Eye (tissue), 1 donor: ENCODE data around the gene ADARB1.

Source experiments
- DNase-seq: peaks from one replicate; pipeline ENCODE4 v3.0.0-alpha.2; 2015

The ADARB1 gene

DNA sequence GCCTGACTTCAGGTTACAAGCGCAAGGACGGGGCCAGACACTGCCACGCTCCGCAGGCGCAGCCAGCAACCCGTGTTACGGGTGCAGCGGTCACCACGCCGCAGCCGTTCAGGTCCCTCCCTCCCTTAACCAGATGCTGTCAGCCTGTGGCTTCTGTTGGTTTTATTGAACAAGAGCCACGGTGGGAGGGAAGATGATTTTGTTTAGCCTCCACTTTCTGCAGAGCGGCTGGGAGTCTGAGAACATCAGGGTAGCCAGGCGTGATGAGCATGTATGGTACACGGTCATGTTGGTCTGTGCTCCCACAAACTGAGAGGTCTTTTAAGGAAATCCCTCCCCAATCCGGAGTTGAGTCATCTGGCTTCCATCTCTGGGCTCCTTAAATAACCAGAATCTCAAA lies 18.5 kb upstream of the ADARB1 start:
- DNase-seq, result peak; percentile 86

DNA sequence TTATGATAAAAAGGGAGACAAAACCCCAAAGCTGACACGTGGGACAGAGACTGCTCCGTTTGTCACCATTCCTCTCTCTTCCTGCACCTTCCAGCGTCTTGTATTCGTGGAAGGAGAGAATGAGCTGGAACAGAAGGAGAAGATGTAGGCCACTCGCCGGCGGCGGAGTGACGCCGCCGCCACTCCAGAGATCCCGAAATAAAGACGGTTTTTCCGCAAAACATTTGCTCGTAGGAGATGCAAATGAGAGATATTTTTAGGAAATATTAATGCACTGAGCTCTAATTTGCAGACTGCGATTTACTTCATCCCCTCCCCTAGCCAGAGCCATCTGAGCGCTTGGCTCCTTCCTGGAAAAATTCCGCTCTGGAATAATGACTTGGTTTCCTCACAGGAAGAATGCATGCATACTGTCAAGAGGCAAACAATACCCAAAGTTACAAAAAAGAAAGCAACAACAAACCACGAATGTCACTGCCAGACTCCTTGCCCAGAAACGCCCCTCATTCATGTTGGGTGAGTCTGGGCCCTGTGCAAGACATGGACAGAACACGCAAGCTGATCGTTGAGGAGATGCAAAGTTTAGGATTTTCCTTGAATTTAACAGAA lies 18.0 kb upstream of the ADARB1 start:
- no peak for DNase-seq

GRCh38 chr21:45056917-45057560 lies 17.3 kb upstream of the ADARB1 start:
- DNase-seq, result no peak

DNA sequence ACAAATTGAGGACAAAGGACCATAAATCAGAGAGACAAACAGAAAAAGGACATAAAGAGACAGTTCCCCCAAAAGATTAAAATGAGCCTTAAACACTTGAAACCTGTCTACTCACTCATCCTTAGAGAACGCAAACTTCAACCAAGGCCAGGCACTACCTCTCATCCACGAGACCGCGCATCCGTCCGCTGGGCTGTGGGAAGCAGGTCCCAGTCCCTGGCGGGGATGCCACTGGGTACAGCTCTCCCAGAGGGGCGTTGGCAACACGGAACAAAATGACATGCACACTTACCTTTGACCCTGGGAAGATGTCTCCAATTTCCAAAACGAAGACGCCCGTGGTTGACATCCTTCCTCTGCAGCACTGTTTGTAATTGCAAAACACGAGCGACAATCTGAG lies 16.5 kb upstream of the ADARB1 start:
- no peak for DNase-seq

- DNase-seq, result no peak
Observed at GRCh38 chr21:45059121-45059520, 15.3 kb upstream of the ADARB1 start.

DNA sequence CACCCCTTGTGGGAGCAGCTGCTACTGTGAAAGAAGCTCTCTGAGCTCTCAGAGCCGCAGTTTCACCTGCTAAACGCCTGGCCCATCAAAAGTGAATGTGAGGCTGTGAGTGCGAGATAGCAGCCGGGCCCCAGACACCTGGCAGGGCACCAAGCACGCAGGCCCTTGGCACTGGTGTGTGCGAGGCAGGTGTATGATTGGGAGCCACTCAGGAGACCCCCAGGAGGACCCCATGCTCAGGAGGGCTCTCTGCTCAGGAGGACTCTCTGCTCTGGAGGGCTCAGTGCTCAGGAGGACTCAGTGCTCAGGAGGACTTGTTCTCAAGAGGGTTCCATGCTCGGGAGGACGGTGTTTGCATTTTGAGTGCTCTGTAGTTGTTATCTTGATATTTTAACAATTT lies 14.3 kb upstream of the ADARB1 start:
- no peak for DNase-seq

DNA sequence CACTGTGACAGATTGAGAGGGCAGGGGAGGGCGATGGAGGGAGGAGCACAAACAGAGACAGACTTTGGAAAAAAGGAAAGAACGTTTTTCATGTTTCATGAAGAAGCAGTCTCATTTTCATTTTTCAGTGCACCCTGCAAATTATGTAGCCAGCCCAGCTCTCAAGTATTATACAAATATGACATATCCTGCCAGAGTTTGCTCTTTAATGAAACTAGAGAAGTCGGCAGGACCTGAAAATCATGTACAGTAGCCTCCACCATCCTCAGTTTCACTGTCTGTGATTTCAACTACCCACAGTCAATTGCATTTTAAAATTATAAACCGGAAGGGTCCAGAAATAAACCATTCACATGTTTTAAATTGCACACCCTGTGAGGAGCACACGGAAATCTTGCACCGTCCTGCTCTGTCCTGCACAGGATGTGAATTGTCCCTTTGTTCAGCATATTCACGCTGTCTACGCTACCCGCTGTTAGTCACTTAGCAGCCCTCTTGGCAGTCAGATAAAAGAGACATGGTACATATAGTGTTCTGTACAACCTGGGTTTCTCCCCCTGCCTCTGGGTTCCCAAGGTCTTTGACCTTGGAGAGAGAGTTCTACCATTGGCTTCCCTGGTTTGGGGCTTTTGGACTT lies 13.6 kb upstream of the ADARB1 start:
- no peak for DNase-seq

DNA sequence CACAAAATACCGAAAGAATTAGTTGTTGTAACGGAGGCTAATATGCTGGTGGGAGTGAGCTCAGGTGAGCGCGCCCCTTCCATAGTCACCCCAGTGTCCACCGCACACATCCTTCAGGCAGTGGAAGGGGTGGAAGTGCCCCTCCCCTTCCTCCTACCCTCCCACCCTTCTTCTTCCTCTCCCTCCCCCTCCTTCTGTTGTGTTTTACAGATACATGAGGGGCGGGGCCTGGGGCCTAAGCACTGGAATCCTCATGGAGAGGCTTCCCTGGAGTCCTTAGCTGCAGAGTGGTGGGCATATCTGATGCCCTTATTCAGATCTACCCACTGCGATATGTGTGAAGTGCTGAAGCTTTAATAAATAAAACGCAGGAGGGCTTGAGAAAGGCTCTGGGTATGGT lies 10.3 kb upstream of the ADARB1 start:
- DNase-seq, result no peak

DNA sequence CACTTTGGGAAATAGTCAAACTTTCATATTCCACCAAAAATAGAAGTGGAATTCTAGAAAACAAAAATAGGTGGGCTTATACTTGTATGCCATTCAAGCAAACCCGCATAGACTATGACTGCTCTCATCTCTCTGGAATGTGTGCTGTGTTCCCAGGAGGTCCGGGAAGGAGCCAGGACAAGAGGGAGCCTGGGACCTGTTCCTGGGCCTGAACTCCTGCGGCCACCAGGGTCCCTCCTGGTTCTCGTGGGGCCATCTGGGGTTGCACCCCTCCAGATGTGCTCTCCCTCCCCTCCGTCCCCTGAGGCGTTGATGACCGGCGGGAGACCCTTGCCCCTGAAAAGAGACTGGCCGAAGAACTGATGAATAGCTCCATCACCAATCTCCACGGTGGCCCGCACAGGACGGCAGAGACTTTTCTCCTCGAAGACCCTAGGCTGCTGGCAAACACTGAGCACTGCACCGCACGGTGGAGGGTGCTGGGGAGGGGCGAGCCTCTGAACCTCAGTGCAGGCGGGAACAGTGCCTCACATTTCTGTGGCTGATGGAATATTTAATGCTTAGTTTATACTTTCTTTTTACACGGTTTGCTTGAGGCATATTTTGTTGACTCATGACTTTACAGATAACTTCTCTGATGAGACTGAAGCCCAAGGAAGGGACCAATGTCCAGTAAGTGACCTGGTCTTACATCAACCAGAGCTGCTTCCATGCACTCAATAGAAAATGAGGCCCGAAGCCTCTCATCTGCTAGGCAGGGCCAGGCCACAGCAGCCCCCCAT lies 9.6 kb upstream of the ADARB1 start:
- no peak for DNase-seq

GRCh38 chr21:45067462-45068285 lies 6.7 kb upstream of the ADARB1 start:
- no peak for DNase-seq

DNA sequence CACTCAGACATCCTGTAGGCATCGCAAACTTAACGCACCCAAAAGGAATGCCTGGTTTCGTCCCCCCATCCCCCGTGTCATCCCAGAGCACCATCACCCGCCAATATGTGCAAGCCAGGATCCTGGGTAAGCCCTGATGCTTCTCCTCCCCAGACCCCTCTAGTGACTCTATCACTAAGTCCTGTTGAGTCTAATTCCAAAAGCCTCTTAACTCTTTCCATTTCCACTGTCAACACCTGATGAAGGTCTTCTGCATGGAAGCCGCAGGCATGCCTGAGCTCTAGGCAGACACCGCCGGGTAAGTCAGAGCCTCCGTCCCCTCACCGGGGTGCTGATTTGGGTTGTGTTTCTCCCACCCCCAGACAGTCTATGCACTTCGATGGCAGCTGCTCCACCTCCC lies 5.3 kb upstream of the ADARB1 start:
- no peak for DNase-seq

GRCh38 chr21:45069711-45070110 lies 4.7 kb upstream of the ADARB1 start:
- DNase-seq, result no peak

DNA sequence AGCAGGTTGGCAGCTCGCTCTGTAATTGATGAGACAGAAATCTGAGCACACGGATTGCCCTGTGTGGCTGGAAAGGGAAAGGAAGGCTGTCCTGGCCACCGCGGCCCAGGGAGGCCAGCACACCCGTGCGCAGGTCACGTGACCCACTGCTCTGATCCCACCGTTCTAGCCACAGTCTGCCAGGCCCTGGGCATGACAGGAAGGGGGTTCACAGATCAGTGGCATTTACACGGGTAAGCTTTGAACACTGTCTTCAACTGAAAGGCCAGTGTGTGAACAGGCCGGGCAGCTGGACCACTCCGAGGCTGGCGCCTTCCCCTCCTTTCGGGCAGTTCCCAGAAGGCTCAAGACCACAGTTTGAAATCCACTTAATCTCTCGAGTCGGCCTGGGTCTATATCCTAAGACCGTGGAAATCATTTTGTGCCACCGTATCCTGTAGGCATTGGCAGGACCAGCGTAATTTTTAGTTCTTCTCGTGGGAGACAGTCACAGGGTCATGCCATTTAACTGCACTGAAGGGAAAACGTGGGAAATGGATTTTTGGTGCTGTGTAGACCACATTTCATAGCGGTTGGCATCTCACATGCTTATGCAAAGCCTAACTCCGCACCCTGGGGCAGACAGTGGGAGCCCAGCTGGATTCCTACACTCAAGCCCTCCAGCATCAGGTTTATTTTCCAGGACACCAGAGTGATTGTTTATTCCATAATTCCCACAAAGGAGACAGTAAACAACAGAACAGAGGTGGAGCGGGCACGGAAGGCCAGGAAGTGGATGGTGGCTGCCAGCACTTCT lies 3.1 kb upstream of the ADARB1 start:
- DNase-seq, result peak; percentile 33

DNA sequence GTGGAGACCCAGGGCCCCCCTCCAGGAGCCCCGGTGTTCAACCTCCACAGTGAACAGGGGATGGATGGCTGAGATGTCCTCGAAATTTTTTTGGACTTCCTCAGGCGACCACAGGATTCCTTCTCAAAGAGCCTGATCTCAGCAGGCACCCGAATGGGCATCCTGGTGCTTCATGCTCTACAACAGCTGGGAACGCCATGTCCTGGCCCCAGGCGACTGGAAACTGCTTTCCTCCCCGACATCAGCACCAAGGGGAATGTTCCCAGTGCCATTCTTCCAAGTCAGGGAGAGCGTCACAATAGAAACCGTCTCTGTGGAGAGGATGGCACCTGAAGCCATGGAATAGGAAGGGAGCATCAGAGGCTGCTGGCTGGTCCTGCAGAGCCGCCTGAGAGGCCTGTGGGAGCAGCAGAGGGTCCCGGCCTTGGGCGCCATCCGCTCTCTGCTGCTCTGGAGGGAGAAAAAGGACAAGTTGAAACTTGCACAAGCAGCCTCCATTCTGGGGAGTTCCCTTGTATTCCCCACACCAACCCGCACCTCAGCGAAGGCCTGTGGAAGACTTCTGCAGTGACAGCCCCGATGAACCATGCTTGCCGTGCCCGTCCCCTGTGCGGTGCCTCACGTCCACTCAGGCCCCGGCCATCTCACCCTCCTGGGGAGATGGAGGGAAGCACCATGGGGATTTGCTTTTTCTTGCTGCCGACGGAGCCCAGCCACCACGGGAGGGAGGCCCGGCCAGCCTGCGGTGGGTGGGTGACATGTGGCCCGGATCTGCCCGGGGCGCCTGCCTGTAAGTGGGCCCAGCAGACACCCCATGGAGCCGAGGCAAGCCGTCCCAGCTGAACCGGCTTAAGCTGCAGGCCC lies 2.3 kb upstream of the ADARB1 start:
- peak; percentile 21 for DNase-seq

GRCh38 chr21:45072738-45073300 lies 1.6 kb upstream of the ADARB1 start:
- DNase-seq, result no peak

DNA sequence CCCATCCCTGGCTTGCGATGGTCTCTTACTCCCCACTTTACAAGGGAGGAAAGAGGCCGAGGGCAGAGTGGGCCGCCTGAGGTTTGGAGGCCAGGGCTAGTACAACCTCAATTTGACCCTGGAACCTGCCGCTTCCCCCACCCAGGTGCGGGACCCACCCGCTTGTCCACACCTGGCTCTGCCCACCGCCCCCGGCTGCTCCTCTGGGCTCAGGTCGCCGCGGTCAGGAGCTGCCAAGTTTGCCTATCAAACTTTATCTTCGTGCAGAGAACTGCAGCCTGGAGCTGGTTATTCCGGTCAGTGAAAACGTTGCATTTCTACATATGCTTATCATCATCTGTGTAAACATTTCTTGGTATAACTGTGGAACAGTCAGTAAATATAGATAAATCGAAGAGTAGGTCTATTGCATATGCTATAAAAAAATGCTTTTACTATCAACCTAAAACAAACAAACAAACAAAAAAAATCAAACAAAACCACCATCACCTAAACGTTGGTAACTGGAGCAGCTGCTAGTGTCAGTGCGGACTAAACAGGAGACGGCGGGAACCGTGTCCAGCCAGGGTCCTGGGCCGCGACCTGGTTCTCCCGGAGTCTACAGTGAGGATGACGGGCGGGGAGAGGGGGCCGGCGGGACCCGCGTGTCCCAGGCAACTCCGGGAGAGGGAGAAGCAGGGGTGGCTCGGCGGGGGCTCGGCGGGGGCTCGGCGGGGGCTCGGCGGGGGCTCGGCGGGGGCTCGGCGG lies 906 bp upstream of the ADARB1 start:
- peak; percentile 72 for DNase-seq

- DNase-seq, result peak; percentile 62
Observed at GRCh38 chr21:45074818-45075595, 627 bp downstream of the ADARB1 start.

GRCh38 chr21:45075596-45076244 lies 1.3 kb downstream of the ADARB1 start:
- peak; percentile 54 for DNase-seq
